OCI-LY7 (cell line): ENCODE data around the gene ARL3.

Source experiments
- EZH2phosphoT487 ChIP-seq: fragments of 200-600 bp; sonication (generic); IDR thresholded peaks from 2 replicates; pipeline ENCODE4 v1.6.1; 2018; ENCODE audit warnings: low read depth, borderline replicate concordance, mild to moderate bottlenecking, mixed run types, antibody characterized with exemption, low read length, moderate library complexity, mixed read lengths
- TF ChIP-seq, protein P1 (sequence below): fragments of 200-600 bp; sonication (generic); conservative IDR thresholded peaks from 2 replicates; pipeline ENCODE4 v1.5.1; 2014; ENCODE audit warnings: mild to moderate bottlenecking, antibody characterized with exemption, low read length, moderate library complexity, mixed read lengths

DNA sequence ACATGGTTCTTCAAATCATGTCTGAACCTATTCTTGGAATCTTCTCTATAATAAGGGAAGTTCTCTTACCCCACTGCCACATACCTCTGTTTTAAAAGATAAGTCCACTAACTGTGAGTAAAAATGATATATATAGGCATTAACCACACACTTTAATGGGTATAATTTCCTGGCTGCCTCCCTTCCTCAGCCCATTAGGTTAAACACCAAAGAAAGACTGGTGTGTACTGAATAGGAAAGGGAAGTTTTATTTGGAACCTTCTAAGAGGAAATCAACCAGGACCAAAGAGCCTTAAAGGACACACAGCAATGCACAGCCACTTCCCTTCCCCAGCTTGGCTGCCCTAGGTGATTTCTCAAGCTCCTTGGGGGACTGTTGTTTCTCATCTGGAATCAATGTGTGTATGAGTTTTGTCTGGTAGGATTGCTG lies 24.5 kb upstream of the ARL3 start:
- TF ChIP-seq, protein P1, sequence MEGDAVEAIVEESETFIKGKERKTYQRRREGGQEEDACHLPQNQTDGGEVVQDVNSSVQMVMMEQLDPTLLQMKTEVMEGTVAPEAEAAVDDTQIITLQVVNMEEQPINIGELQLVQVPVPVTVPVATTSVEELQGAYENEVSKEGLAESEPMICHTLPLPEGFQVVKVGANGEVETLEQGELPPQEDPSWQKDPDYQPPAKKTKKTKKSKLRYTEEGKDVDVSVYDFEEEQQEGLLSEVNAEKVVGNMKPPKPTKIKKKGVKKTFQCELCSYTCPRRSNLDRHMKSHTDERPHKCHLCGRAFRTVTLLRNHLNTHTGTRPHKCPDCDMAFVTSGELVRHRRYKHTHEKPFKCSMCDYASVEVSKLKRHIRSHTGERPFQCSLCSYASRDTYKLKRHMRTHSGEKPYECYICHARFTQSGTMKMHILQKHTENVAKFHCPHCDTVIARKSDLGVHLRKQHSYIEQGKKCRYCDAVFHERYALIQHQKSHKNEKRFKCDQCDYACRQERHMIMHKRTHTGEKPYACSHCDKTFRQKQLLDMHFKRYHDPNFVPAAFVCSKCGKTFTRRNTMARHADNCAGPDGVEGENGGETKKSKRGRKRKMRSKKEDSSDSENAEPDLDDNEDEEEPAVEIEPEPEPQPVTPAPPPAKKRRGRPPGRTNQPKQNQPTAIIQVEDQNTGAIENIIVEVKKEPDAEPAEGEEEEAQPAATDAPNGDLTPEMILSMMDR = no peak
- no peak for TF ChIP-seq EZH2phosphoT487
